GM23338 (cell line): ENCODE results near the gene CAMKV. TPM values are rescaled to one million over a fixed set of nuclear protein-coding genes. Genes with fewer than 3 reads are reported as not detected.

ENCODE experiments used
- ATAC-seq: fragments of 200-7000 bp; cut with Tn5 transposase; 3 replicates; pipeline ENCODE4 v1.9.1; 2020
- DNase-seq: peaks from one replicate; pipeline ENCODE4 v3.0.0-alpha.2; 2015; ENCODE audit warnings: low spot score
- H2AFZ ChIP-seq: fragments of 200-600 bp; sonication (generic); 2 replicates; pipeline ENCODE4 v1.8.0; 2016; ENCODE audit warnings: antibody characterized with exemption, mild to moderate bottlenecking, moderate library complexity
- H3F3A ChIP-seq: fragments of 200-600 bp; sonication (generic); replicated peaks from 2 replicates; pipeline ENCODE4 v1.8.0; 2017; ENCODE audit warnings: antibody characterized with exemption, mixed run types, low read depth
- H3K27ac ChIP-seq: fragments of 200-600 bp; sonication (generic); 2 replicates; pipeline ENCODE4 v1.6.1; 2016; ENCODE audit warnings: low read depth
- H3K27me3 ChIP-seq: fragments of 200-600 bp; sonication (generic); 2 replicates; pipeline ENCODE4 v1.8.0; 2016; ENCODE audit warnings: mild to moderate bottlenecking, mixed run types, moderate library complexity; ENCODE audit not compliant: insufficient read depth
- H3K36me3 ChIP-seq: fragments of 200-600 bp; sonication (generic); 2 replicates; pipeline ENCODE4 v1.8.0; 2016; ENCODE audit warnings: mild to moderate bottlenecking; ENCODE audit not compliant: insufficient read depth
- H3K4me1 ChIP-seq: fragments of 200-600 bp; sonication (generic); 2 replicates; pipeline ENCODE4 v1.8.0; 2016; ENCODE audit warnings: mild to moderate bottlenecking, moderate library complexity; ENCODE audit not compliant: insufficient read depth
- H3K4me2 ChIP-seq: fragments of 200-600 bp; sonication (generic); 2 replicates; pipeline ENCODE4 v1.7.1; 2017; ENCODE audit warnings: mixed run types
- H3K4me3 ChIP-seq: fragments of 200-600 bp; sonication (generic); 2 replicates; pipeline ENCODE4 v1.6.1; 2016; ENCODE audit warnings: mixed run types
- H3K79me2 ChIP-seq: fragments of 200-600 bp; sonication (generic); replicated peaks from 2 replicates; pipeline ENCODE4 v1.8.0; 2017; ENCODE audit warnings: mild to moderate bottlenecking; ENCODE audit not compliant: insufficient read depth
- H3K9me2 ChIP-seq: fragments of 200-600 bp; sonication (generic); 2 replicates; pipeline ENCODE4 v1.8.0; 2017; ENCODE audit not compliant: insufficient read depth
- H4K20me1 ChIP-seq: fragments of 200-600 bp; sonication (generic); replicated peaks from 2 replicates; pipeline ENCODE4 v1.8.0; 2017; ENCODE audit warnings: mild to moderate bottlenecking; ENCODE audit not compliant: insufficient read depth
- H3K27ac Mint-ChIP-seq: 2 replicates; pipeline ENCODE4 v1.8.0; 2020; ENCODE audit warnings: inconsistent platforms, mild to moderate bottlenecking, moderate library complexity, mixed read lengths
- H3K27me3 Mint-ChIP-seq: 3 replicates; pipeline ENCODE4 v1.8.0; 2022; ENCODE audit warnings: low read depth, mild to moderate bottlenecking, moderate library complexity, mixed read lengths, inconsistent platforms; ENCODE audit not compliant: insufficient read depth, poor library complexity
- H3K36me3 Mint-ChIP-seq: 3 replicates; pipeline ENCODE4 v1.8.0; 2021; ENCODE audit warnings: low read depth, mild to moderate bottlenecking, inconsistent platforms, moderate library complexity, mixed read lengths
- H3K4me1 Mint-ChIP-seq: 3 replicates; pipeline ENCODE4 v1.8.0; 2020; ENCODE audit warnings: mild to moderate bottlenecking, inconsistent platforms, mixed read lengths
- H3K4me3 Mint-ChIP-seq: 3 replicates; pipeline ENCODE4 v1.8.0; 2021; ENCODE audit warnings: moderate library complexity, mild to moderate bottlenecking, inconsistent platforms, mixed read lengths
- H3K9me3 Mint-ChIP-seq: 3 replicates; pipeline ENCODE4 v1.8.0; 2020; ENCODE audit warnings: moderate library complexity, mild to moderate bottlenecking, inconsistent platforms, mixed read lengths
- EZH2 ChIP-seq: fragments of 200-600 bp; sonication (generic); IDR thresholded peaks from one replicate; pipeline ENCODE4 v1.8.0; 2017; ENCODE audit warnings: antibody characterized with exemption, mild to moderate bottlenecking, low read depth; ENCODE audit not compliant: unreplicated experiment
- EZH2phosphoT487 ChIP-seq: fragments of 200-600 bp; sonication (generic); IDR thresholded peaks from one replicate; pipeline ENCODE4 v1.8.1; 2018; ENCODE audit warnings: antibody characterized with exemption; ENCODE audit not compliant: unreplicated experiment
- JUNB ChIP-seq: IDR thresholded peaks from one replicate; pipeline ENCODE4 v1.6.1; 2016; ENCODE audit warnings: antibody characterized with exemption; ENCODE audit not compliant: unreplicated experiment
- NANOG ChIP-seq: IDR thresholded peaks from 2 replicates; pipeline ENCODE4 v1.6.1; 2016; ENCODE audit warnings: antibody characterized with exemption, borderline replicate concordance
- POLR2AphosphoS5 ChIP-seq: IDR thresholded peaks from 2 replicates; pipeline ENCODE4 v1.6.1; 2016; ENCODE audit warnings: antibody characterized with exemption, low read depth
- STAT1 ChIP-seq: IDR thresholded peaks from one replicate; pipeline ENCODE4 v1.6.1; 2016; ENCODE audit warnings: antibody characterized with exemption; ENCODE audit not compliant: unreplicated experiment
- ZNF114 ChIP-seq: fragments of 250-450 bp; sonication (Bioruptor Pico); IDR thresholded peaks from 2 replicates; pipeline ENCODE4 v1.5.0; 2020; ENCODE audit warnings: mild to moderate bottlenecking, moderate library complexity
- ZNF331 ChIP-seq: fragments of 250-450 bp; sonication (Bioruptor Pico); IDR thresholded peaks from 2 replicates; pipeline ENCODE4 v1.5.0; 2020; ENCODE audit warnings: low read depth, mild to moderate bottlenecking, moderate library complexity
- polyA plus RNA-seq: library from polyadenylated mRNA; unstranded; fragments of >200 nt; fragmentation: Nextera tagmentation; extraction: Ambion mirVana; gene quantifications from 2 replicates; pipeline ENCODE4 v1.2.1, GENCODE V29; 2016
- total RNA-seq: library from RNA; depleted of rRNA; stranded (reverse); fragments of >200 nt; shearing (Covaris generic); gene quantifications from 2 replicates; pipeline ENCODE4 v1.2.3, GENCODE V29; 2014
- TF ChIP-seq, protein P1 (sequence below): fragments of 250-450 bp; sonication (Bioruptor Pico); IDR thresholded peaks from 2 replicates; pipeline ENCODE4 v1.5.0; 2020; ENCODE audit warnings: mild to moderate bottlenecking, moderate library complexity
- TF ChIP-seq, protein P2 (sequence below): IDR thresholded peaks from one replicate; pipeline ENCODE4 v1.6.1; 2018; ENCODE audit warnings: antibody characterized with exemption; ENCODE audit not compliant: unreplicated experiment

Gene CAMKV
- total and polyA plus RNA-seq, 2 experiments from 2014 or later, result 38.3 to 80.1 TPM

DNA sequence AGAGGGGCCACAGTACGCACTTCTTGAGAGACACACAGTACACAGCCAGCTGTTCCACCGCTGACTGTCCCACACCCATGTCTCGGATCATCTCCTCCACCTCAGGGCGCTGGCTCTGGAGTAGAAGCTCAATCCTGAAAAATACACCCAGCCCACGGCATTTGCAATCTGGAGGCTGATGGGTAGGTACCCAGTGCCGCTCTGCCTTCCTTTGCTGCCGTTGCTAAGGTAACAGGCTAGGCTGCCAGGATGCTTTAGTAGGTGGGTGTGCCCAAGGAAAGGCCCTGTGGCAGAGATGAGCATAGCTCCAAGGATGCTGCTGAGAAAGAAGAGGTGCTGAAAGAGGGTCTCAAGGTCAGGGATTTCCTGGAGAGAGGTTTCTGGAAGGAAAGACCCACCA, 27.9 kb downstream of the CAMKV start:
- Histone ChIP-seq H3K79me2 (no peaks in the 10 kb centered on the region), H2AFZ (no peak overlapping the region), H3K4me1 (no peaks in the 10 kb centered on the region), H3K27me3 (no peaks in the 10 kb centered on the region), H3F3A (no peaks in the 10 kb centered on the region), H3K4me3 (no peak overlapping the region), H3K9me2 (no peaks in the 10 kb centered on the region), H3K4me2 (no peak overlapping the region), H4K20me1 (0 out of 2 replicates have a peak, but pooled peaks cover 3% of the 10 kb centered on the region), H3K36me3 (peaks cover 8% of the 10 kb centered on the region; the same call in 1 of the 2 replicates), H3K27ac (no peak overlapping the region)
- TF ChIP-seq EZH2phosphoT487 (no peak), ZNF114 (CRISPR knock-in tag) (no peak), ZNF331 (CRISPR knock-in tag) (no peak), NANOG (no peak), EZH2 (no peak), JUNB (no peak), STAT1 (no peak), POLR2AphosphoS5 (no peak)
- TF ChIP-seq, protein P1, sequence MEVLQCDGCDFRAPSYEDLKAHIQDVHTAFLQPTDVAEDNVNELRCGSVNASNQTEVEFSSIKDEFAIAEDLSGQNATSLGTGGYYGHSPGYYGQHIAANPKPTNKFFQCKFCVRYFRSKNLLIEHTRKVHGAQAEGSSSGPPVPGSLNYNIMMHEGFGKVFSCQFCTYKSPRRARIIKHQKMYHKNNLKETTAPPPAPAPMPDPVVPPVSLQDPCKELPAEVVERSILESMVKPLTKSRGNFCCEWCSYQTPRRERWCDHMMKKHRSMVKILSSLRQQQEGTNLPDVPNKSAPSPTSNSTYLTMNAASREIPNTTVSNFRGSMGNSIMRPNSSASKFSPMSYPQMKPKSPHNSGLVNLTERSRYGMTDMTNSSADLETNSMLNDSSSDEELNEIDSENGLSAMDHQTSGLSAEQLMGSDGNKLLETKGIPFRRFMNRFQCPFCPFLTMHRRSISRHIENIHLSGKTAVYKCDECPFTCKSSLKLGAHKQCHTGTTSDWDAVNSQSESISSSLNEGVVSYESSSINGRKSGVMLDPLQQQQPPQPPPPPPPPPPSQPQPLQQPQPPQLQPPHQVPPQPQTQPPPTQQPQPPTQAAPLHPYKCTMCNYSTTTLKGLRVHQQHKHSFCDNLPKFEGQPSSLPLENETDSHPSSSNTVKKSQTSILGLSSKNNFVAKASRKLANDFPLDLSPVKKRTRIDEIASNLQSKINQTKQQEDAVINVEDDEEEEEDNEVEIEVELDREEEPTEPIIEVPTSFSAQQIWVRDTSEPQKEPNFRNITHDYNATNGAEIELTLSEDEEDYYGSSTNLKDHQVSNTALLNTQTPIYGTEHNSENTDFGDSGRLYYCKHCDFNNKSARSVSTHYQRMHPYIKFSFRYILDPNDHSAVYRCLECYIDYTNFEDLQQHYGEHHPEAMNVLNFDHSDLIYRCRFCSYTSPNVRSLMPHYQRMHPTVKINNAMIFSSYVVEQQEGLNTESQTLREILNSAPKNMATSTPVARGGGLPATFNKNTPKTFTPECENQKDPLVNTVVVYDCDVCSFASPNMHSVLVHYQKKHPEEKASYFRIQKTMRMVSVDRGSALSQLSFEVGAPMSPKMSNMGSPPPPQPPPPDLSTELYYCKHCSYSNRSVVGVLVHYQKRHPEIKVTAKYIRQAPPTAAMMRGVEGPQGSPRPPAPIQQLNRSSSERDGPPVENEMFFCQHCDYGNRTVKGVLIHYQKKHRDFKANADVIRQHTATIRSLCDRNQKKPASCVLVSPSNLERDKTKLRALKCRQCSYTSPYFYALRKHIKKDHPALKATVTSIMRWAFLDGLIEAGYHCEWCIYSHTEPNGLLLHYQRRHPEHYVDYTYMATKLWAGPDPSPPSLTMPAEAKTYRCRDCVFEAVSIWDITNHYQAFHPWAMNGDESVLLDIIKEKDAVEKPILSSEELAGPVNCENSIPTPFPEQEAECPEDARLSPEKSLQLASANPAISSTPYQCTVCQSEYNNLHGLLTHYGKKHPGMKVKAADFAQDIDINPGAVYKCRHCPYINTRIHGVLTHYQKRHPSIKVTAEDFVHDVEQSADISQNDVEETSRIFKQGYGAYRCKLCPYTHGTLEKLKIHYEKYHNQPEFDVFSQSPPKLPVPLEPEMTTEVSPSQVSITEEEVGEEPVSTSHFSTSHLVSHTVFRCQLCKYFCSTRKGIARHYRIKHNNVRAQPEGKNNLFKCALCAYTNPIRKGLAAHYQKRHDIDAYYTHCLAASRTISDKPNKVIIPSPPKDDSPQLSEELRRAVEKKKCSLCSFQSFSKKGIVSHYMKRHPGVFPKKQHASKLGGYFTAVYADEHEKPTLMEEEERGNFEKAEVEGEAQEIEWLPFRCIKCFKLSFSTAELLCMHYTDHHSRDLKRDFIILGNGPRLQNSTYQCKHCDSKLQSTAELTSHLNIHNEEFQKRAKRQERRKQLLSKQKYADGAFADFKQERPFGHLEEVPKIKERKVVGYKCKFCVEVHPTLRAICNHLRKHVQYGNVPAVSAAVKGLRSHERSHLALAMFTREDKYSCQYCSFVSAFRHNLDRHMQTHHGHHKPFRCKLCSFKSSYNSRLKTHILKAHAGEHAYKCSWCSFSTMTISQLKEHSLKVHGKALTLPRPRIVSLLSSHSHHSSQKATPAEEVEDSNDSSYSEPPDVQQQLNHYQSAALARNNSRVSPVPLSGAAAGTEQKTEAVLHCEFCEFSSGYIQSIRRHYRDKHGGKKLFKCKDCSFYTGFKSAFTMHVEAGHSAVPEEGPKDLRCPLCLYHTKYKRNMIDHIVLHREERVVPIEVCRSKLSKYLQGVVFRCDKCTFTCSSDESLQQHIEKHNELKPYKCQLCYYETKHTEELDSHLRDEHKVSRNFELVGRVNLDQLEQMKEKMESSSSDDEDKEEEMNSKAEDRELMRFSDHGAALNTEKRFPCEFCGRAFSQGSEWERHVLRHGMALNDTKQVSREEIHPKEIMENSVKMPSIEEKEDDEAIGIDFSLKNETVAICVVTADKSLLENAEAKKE (CRISPR knock-in tag), result no peak
- TF ChIP-seq, protein P2, sequence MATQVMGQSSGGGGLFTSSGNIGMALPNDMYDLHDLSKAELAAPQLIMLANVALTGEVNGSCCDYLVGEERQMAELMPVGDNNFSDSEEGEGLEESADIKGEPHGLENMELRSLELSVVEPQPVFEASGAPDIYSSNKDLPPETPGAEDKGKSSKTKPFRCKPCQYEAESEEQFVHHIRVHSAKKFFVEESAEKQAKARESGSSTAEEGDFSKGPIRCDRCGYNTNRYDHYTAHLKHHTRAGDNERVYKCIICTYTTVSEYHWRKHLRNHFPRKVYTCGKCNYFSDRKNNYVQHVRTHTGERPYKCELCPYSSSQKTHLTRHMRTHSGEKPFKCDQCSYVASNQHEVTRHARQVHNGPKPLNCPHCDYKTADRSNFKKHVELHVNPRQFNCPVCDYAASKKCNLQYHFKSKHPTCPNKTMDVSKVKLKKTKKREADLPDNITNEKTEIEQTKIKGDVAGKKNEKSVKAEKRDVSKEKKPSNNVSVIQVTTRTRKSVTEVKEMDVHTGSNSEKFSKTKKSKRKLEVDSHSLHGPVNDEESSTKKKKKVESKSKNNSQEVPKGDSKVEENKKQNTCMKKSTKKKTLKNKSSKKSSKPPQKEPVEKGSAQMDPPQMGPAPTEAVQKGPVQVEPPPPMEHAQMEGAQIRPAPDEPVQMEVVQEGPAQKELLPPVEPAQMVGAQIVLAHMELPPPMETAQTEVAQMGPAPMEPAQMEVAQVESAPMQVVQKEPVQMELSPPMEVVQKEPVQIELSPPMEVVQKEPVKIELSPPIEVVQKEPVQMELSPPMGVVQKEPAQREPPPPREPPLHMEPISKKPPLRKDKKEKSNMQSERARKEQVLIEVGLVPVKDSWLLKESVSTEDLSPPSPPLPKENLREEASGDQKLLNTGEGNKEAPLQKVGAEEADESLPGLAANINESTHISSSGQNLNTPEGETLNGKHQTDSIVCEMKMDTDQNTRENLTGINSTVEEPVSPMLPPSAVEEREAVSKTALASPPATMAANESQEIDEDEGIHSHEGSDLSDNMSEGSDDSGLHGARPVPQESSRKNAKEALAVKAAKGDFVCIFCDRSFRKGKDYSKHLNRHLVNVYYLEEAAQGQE, result no peak
- H3K4me3 Mint-ChIP-seq, result no peak overlapping the region
- DNase-seq (no peak), ATAC-seq (no peak)
- H3K27me3 Mint-ChIP-seq, result peaks cover 5% of the 10 kb centered on the region
- no peaks in the 10 kb centered on the region for H3K9me3 Mint-ChIP-seq
- H3K36me3 Mint-ChIP-seq, result peaks cover 61% of the 10 kb centered on the region
- peaks cover 18% of the 10 kb centered on the region for H3K4me1 Mint-ChIP-seq
- H3K27ac Mint-ChIP-seq, result no peak overlapping the region; the same call in 1 of the 2 replicates
